Measurements from ENCODE around the gene MAN1A1. TPM values are rescaled to one million over a fixed set of nuclear protein-coding genes. Genes with fewer than 3 reads are reported as not detected.
"Not testable (repeated sequence)": the region's sequence is repeated elsewhere in the genome, so short reads cannot be mapped to it uniquely, and the experiment has no call there.

The MAN1A1 gene
- polyA plus RNA-seq, 3 donors, result 11.0 to 20.4 (median 16.1) TPM

- Histone ChIP-seq H2AFZ (ENCODE audit: insufficient read depth, low read depth, low read length, poor library complexity, severe bottlenecking) (no peak overlapping the region), H4K20me1 (ENCODE audit: insufficient read depth, low read length) (no peaks in the 10 kb centered on the region), H3K36me3 (replicated peaks in 1 of 2; ENCODE audit: control insufficient read depth in 1 of 2, insufficient read depth in 2 of 2, low read length in 2 of 2) (no peaks in the 10 kb centered on the region), H3K79me2 (ENCODE audit: insufficient read depth, low read length) (no peaks in the 10 kb centered on the region), H3K4me3 (replicated peaks in 1 of 3; ENCODE audit: low read depth in 2 of 3, low read length in 3 of 3) (no peak overlapping the region), H3K9ac (ENCODE audit: insufficient read depth, low read length, poor library complexity, severe bottlenecking) (no peak overlapping the region), H3K27me3 (ENCODE audit: control insufficient read depth in 2 of 2, insufficient read depth in 2 of 2, low read length in 2 of 2) (no peaks in the 10 kb centered on the region), H3K4me1 (ENCODE audit: control insufficient read depth in 1 of 2, insufficient read depth in 2 of 2, low read length in 2 of 2) (peaks cover 16 to 21% of the 10 kb centered on the region in 2 donors), H3K9me3 (replicated peaks in 1 of 2; ENCODE audit: control insufficient read depth in 1 of 2, insufficient read depth in 1 of 2, low read length in 2 of 2) (no peaks in the 10 kb centered on the region), H3K27ac (ENCODE audit: low read depth in 1 of 2, low read length in 2 of 2) (no peak overlapping the region), H3K4me2 (replicated peaks; ENCODE audit: extremely low read depth, low read length, poor library complexity, severe bottlenecking) (no peak overlapping the region)
- Mint-ChIP-seq H3K9me3 (no peaks in the 10 kb centered on the region), H3K4me3 (no peak overlapping the region), H3K4me1 (peaks cover 28% of the 10 kb centered on the region), H3K36me3 (no peaks in the 10 kb centered on the region), H3K27ac (no peak overlapping the region), H3K27me3 (ENCODE audit: low read depth in 3 of 3) (peaks cover 0 to 13% (median 5%) of the 10 kb centered on the region in 3 donors)
- DNase-seq, result no peak
- intact Hi-C loops (cut with micrococcal nuclease), result no loop called here
- WGBS (ENCODE audit: insufficient coverage), result 20% methylated on average over 2 of the region's 3 CpGs
- TF ChIP-seq CTCF (IDR thresholded peaks at IDR 0.05), result no peak
These were observed 192.1 kb downstream of the MAN1A1 start for GRCh38 chr6:119157506-119157815.

- no peaks in the 10 kb centered on the region for H3K9me3 Mint-ChIP-seq
- no peaks in the 10 kb centered on the region for H3K9me3 ChIP-seq (replicated peaks in 1 of 2; ENCODE audit: control insufficient read depth in 1 of 2, insufficient read depth in 1 of 2, low read length in 2 of 2)
- H3K4me2 ChIP-seq (replicated peaks; ENCODE audit: extremely low read depth, low read length, poor library complexity, severe bottlenecking), result no peak overlapping the region
- H3K79me2 ChIP-seq (ENCODE audit: insufficient read depth, low read length), result no peaks in the 10 kb centered on the region
- H3K4me1 Mint-ChIP-seq, result peaks cover 24% of the 10 kb centered on the region
- H3K4me3 Mint-ChIP-seq, result no peak overlapping the region
- TF ChIP-seq CTCF (IDR thresholded peaks at IDR 0.05), result no peak
- peaks cover 0 to 13% (median 5%) of the 10 kb centered on the region in 3 donors for H3K27me3 Mint-ChIP-seq (ENCODE audit: low read depth in 3 of 3)
- no peak overlapping the region for H2AFZ ChIP-seq (ENCODE audit: insufficient read depth, low read depth, low read length, poor library complexity, severe bottlenecking)
- WGBS (ENCODE audit: insufficient coverage), result 50% methylated on average over 5 of the region's 8 CpGs
- no peak overlapping the region for H3K27ac ChIP-seq (ENCODE audit: low read depth in 1 of 2, low read length in 2 of 2)
- intact Hi-C loops (cut with micrococcal nuclease), result no loop called here
- no peaks in the 10 kb centered on the region for H3K36me3 ChIP-seq (replicated peaks in 1 of 2; ENCODE audit: control insufficient read depth in 1 of 2, insufficient read depth in 2 of 2, low read length in 2 of 2)
- H3K27me3 ChIP-seq (ENCODE audit: control insufficient read depth in 2 of 2, insufficient read depth in 2 of 2, low read length in 2 of 2), result no peaks in the 10 kb centered on the region
- H3K9ac ChIP-seq (ENCODE audit: insufficient read depth, low read length, poor library complexity, severe bottlenecking), result no peak overlapping the region
- H3K4me1 ChIP-seq (ENCODE audit: control insufficient read depth in 1 of 2, insufficient read depth in 2 of 2, low read length in 2 of 2), result peaks cover 16 to 21% of the 10 kb centered on the region in 2 donors
- no peaks in the 10 kb centered on the region for H3K36me3 Mint-ChIP-seq
- DNase-seq, result no peak
- no peak overlapping the region for H3K27ac Mint-ChIP-seq
- no peaks in the 10 kb centered on the region for H4K20me1 ChIP-seq (ENCODE audit: insufficient read depth, low read length)
- no peak overlapping the region for H3K4me3 ChIP-seq (replicated peaks in 1 of 3; ENCODE audit: low read depth in 2 of 3, low read length in 3 of 3)
These were observed 192.6 kb downstream of the MAN1A1 start for GRCh38 chr6:119156757-119157505.

DNA sequence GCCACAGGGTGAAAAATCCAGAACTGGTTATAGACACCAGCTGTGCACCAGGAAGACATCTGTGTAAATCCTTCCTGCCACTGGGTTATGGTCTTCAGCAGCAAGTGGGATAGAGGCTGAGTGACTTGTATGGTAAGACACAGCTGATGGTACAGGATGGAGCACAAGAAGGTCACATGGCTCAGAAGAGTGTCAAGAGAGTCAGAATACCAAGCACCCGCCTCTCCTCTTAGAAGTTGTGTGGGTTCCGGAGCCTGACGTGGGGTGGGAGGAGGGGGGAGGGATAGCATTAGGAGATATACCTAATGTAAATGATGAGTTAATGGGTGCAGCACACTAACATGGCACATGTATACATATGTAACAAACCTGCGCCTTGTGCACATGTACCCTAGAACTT is 193.5 kb downstream of the MAN1A1 start:
- intact Hi-C loops (cut with micrococcal nuclease); H2AFZ ChIP-seq (ENCODE audit: insufficient read depth, low read depth, low read length, poor library complexity, severe bottlenecking); H3K4me2 ChIP-seq (replicated peaks; ENCODE audit: extremely low read depth, low read length, poor library complexity, severe bottlenecking); DNase-seq; H3K9ac ChIP-seq (ENCODE audit: insufficient read depth, low read length, poor library complexity, severe bottlenecking); H3K36me3 ChIP-seq (replicated peaks in 1 of 2; ENCODE audit: control insufficient read depth in 1 of 2, insufficient read depth in 2 of 2, low read length in 2 of 2); H3K79me2 ChIP-seq (ENCODE audit: insufficient read depth, low read length); H3K4me3 Mint-ChIP-seq; H4K20me1 ChIP-seq (ENCODE audit: insufficient read depth, low read length); H3K27ac ChIP-seq (ENCODE audit: low read depth in 1 of 2, low read length in 2 of 2); H3K27me3 Mint-ChIP-seq (ENCODE audit: low read depth in 3 of 3); H3K27me3 ChIP-seq (ENCODE audit: control insufficient read depth in 2 of 2, insufficient read depth in 2 of 2, low read length in 2 of 2); H3K27ac Mint-ChIP-seq; H3K9me3 ChIP-seq (replicated peaks in 1 of 2; ENCODE audit: control insufficient read depth in 1 of 2, insufficient read depth in 1 of 2, low read length in 2 of 2); H3K4me3 ChIP-seq (replicated peaks in 1 of 3; ENCODE audit: low read depth in 2 of 3, low read length in 3 of 3); H3K9me3 Mint-ChIP-seq; H3K36me3 Mint-ChIP-seq: not testable (repeated sequence)
- 100% methylated on average over 1 of the region's 4 CpGs for WGBS (ENCODE audit: insufficient coverage)
- peaks cover 24% of the 10 kb centered on the region for H3K4me1 Mint-ChIP-seq
- peaks cover 16 to 21% of the 10 kb centered on the region in 2 donors for H3K4me1 ChIP-seq (ENCODE audit: control insufficient read depth in 1 of 2, insufficient read depth in 2 of 2, low read length in 2 of 2)

All from CD14-positive monocyte (primary cell).